Astrocyte (in vitro differentiated cells and primary cell): ENCODE results near the gene HS2ST1.

ENCODE experiments used
- CTCF ChIP-seq: IDR thresholded peaks from 2 replicates; pipeline ENCODE4 v1.5.1; 2011; ENCODE audit warnings: low read depth, mild to moderate bottlenecking, inconsistent platforms, low read length, moderate library complexity; ENCODE audit not compliant: insufficient read depth
- EZH2 ChIP-seq: IDR thresholded peaks from 2 replicates; pipeline ENCODE4 v1.6.1; 2012; ENCODE audit warnings: mild to moderate bottlenecking, low read length, inconsistent platforms; ENCODE audit not compliant: insufficient read depth

DNA sequence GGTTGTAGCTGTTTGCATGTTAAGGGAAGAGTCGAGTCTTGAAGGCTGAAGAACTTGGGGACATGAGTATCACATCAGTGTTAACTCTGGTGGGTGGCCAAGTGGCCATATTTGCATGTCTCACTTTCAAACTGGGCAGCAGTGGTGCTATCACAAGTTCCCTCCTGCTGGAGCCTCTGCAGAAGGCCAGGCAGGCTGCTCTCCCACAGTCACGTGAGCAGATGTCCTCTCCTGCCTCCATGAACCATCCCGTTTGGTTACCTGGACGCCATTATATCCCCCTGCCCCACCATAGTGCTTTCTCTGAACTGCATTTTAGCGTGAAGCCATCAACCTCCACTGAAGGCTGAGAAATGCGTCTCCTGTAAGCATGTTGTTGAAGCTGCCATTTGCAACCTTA, 209.2 kb downstream of the HS2ST1 start:
- TF ChIP-seq CTCF (no peak), EZH2 (no peak)
